Neural crest cell (in vitro differentiated cells): ENCODE results near the gene SKIC2. TPM values are rescaled to one million over a fixed set of nuclear protein-coding genes. Genes with fewer than 3 reads are reported as not detected.

ENCODE experiments used
- DNase-seq: peaks from one replicate; pipeline ENCODE4 v3.0.0; 2021; ENCODE audit warnings: low read depth, mixed read lengths, low spot score
- H3K27ac Mint-ChIP-seq: one replicate; pipeline ENCODE4 v1.8.0; 2021; ENCODE audit warnings: mild to moderate bottlenecking, mixed read lengths; ENCODE audit not compliant: unreplicated experiment
- H3K27me3 Mint-ChIP-seq: 2 replicates; pipeline ENCODE4 v1.8.0; 2021; ENCODE audit warnings: low read depth, mild to moderate bottlenecking, mixed read lengths
- H3K36me3 Mint-ChIP-seq: 2 replicates; pipeline ENCODE4 v1.8.0; 2021; ENCODE audit warnings: low read depth, mild to moderate bottlenecking, mixed read lengths
- H3K4me1 Mint-ChIP-seq: 2 replicates; pipeline ENCODE4 v1.8.0; 2021; ENCODE audit warnings: mixed read lengths
- H3K4me3 Mint-ChIP-seq: one replicate; pipeline ENCODE4 v1.8.0; 2021; ENCODE audit warnings: mild to moderate bottlenecking, mixed read lengths
- H3K9me3 Mint-ChIP-seq: 2 replicates; pipeline ENCODE4 v1.8.0; 2021; ENCODE audit warnings: mixed read lengths
- CTCF ChIP-seq: fragments of 200-600 bp; sonication (generic); conservative IDR thresholded peaks from 2 replicates; pipeline ENCODE4 v1.5.0; 2021; ENCODE audit warnings: antibody characterized with exemption, mild to moderate bottlenecking
- total RNA-seq: library from RNA; stranded (reverse); gene quantifications from 2 replicates; pipeline ENCODE4 v1.2.1, GENCODE V29; 2021

The SKIC2 gene
- total RNA-seq, 1 donor from 2014 or later = 88.7 TPM

- H3K27ac Mint-ChIP-seq = no peak overlapping the region
- no peaks in the 10 kb centered on the region for H3K4me1 Mint-ChIP-seq
- H3K36me3 Mint-ChIP-seq = no peaks in the 10 kb centered on the region
- no peak overlapping the region for H3K4me3 Mint-ChIP-seq
- TF ChIP-seq CTCF = no peak
- no peaks in the 10 kb centered on the region for H3K9me3 Mint-ChIP-seq
- H3K27me3 Mint-ChIP-seq = no peaks in the 10 kb centered on the region
- no peak for DNase-seq
Measured at GRCh38 chr6:31918069-31918720, 40.8 kb upstream of the SKIC2 start.

GRCh38 chr6:31919624-31920303 is 39.2 kb upstream of the SKIC2 start:
- Mint-ChIP-seq H3K9me3 (no peaks in the 10 kb centered on the region), H3K27ac (no peak overlapping the region), H3K4me3 (no peak overlapping the region), H3K4me1 (no peaks in the 10 kb centered on the region), H3K27me3 (no peaks in the 10 kb centered on the region), H3K36me3 (no peaks in the 10 kb centered on the region)
- no peak for TF ChIP-seq CTCF
- DNase-seq = no peak

GRCh38 chr6:31920811-31921210 is 38.2 kb upstream of the SKIC2 start:
- Mint-ChIP-seq H3K27ac (no peak overlapping the region), H3K4me1 (no peaks in the 10 kb centered on the region), H3K4me3 (no peak overlapping the region), H3K27me3 (no peaks in the 10 kb centered on the region), H3K9me3 (no peaks in the 10 kb centered on the region), H3K36me3 (no peaks in the 10 kb centered on the region)
- TF ChIP-seq CTCF = no peak
- DNase-seq = no peak

- Mint-ChIP-seq H3K4me3 (no peak overlapping the region), H3K9me3 (no peaks in the 10 kb centered on the region), H3K27me3 (peaks cover 3% of the 10 kb centered on the region), H3K4me1 (no peaks in the 10 kb centered on the region), H3K36me3 (no peaks in the 10 kb centered on the region), H3K27ac (no peak overlapping the region)
- DNase-seq = no peak
- no peak for TF ChIP-seq CTCF
Measured at GRCh38 chr6:31922942-31923341, 36.0 kb upstream of the SKIC2 start.

- no peak for DNase-seq
- Mint-ChIP-seq H3K4me1 (no peaks in the 10 kb centered on the region), H3K9me3 (no peaks in the 10 kb centered on the region), H3K36me3 (no peaks in the 10 kb centered on the region), H3K27ac (no peak within 1 kb of the TSS), H3K27me3 (peaks cover 3% of the 10 kb centered on the region), H3K4me3 (no peak within 1 kb of the TSS)
- TF ChIP-seq CTCF = no peak
Measured at GRCh38 chr6:31927242-31927862, 31.6 kb upstream of the SKIC2 start, which contains the start of gene C2. Gene C2, plus strand, starts transcription at chr6:31927717. Its CDS starts 36 bp downstream, at chr6:31927753.
